ENCODE data around the gene PTPRT. TPM values are rescaled to one million over a fixed set of nuclear protein-coding genes. Genes with fewer than 3 reads are reported as not detected.

The PTPRT gene
- total and polyA plus RNA-seq, 8 donors = 0.23 to 1.8 (median 0.95) TPM

DNA sequence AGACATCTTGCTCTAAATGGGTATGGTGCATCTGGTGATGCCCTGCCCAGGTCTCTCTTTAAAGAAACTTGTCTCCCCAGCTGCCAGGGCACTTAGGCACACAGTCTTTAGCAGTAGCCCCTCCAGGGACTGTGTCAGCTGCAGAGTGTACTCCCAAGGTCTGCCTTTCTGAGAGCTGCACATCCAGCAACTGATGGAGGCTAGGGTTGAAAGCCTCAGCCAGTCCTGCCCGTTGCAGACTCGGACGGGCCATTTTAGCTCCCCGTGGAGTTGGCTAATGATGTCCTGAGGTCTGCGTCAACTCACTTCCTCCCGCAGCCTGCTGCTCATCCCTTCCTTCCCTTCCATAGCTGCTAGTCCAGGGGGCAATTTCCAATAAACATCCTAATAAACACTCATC lies 381.8 kb downstream of the PTPRT start:
- intact Hi-C loops (cut with DNase I) = no loop called here
- ATAC-seq (no peak), DNase-seq (no peak), FAIRE-seq (no peak)
- Histone ChIP-seq H3K9me3 (no peaks in the 10 kb centered on the region), H3K4me1 (no peaks in the 10 kb centered on the region), H3K27me3 (no peaks in the 10 kb centered on the region), H3K4me3 (no peak overlapping the region), H3K27ac (no peak overlapping the region), H3K36me3 (no peaks in the 10 kb centered on the region)
- TF ChIP-seq CTCF (IDR thresholded peaks at IDR 0.05) = no peak
- 69 to 78% methylated on average over 6 of the region's 6 CpGs for WGBS, 2 donors

DNA sequence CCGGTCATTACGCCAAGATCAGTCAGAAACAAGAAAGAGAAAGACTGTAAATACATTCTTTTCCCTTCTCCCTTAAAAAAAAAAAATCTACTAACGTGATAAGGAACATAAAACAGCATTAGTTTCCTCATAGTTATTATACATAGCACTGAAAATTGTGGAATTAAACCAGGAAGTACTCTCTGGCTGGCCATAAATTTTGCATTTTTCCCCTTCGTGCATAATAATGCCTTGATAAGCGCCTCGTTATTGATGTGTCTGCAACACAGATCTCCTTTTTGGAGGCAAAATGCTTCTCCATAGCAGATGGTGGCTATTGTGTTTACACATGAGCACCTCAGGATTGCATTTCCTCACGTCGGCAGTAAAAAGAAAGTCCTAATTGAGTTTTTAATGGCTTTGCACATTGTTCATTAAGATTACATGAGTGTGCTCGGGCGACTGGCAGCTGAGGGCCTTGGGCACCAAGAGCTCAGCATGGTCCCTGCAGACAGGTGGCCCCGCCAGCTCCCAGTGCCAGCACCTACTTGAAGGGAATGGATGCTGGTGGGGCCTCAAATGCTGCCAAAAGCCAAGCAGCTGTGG lies 394.5 kb downstream of the PTPRT start:
- 61 to 65% methylated on average over 11 of the region's 11 CpGs for WGBS, 2 donors
- H3K4me1 ChIP-seq = no peaks in the 10 kb centered on the region

DNA sequence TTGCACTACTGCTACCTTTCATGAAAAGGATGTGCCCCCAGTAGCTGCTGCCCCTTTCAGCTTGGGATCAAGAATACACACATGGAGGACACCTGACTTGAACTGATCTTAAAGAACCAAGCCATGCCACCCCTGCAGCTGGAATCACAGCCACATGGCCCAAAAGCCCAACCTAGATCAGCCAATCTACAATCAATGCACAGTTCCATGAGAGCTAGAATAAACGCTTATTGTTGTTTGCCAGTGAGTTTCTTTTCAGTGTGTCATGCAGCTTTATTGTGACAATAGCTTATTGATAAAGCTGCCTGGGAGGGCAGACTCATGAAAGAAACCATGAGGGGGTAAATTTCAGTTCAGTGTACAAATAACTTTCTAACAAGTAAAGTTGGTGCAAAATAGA lies 397.7 kb downstream of the PTPRT start:
- H3K4me1 ChIP-seq = no peaks in the 10 kb centered on the region
- intact Hi-C loops (cut with DNase I) = no loop called here
- TF ChIP-seq CTCF (IDR thresholded peaks at IDR 0.05) = no peak
- H3K27ac ChIP-seq = no peak overlapping the region
- H3K36me3 ChIP-seq = no peaks in the 10 kb centered on the region
- H3K4me3 ChIP-seq = no peak overlapping the region
- 55 to 63% methylated on average over 1 of the region's 1 CpG for WGBS, 2 donors
- H3K9me3 ChIP-seq = no peaks in the 10 kb centered on the region
- ATAC-seq = no peak
- FAIRE-seq = no peak
- no peaks in the 10 kb centered on the region for H3K27me3 ChIP-seq
- no peak for DNase-seq

More for the DNA sequence above, 394.5 kb downstream of the PTPRT start:
- no peaks in the 10 kb centered on the region for H3K9me3 ChIP-seq
- no peak overlapping the region for H3K27ac ChIP-seq
- ATAC-seq = no peak
- no peaks in the 10 kb centered on the region for H3K27me3 ChIP-seq
- DNase-seq = no peak
- intact Hi-C loops (cut with DNase I) = no loop called here
- no peak for TF ChIP-seq CTCF (IDR thresholded peaks at IDR 0.05)
- FAIRE-seq = no peak
- no peaks in the 10 kb centered on the region for H3K36me3 ChIP-seq
- no peak overlapping the region for H3K4me3 ChIP-seq

DNA sequence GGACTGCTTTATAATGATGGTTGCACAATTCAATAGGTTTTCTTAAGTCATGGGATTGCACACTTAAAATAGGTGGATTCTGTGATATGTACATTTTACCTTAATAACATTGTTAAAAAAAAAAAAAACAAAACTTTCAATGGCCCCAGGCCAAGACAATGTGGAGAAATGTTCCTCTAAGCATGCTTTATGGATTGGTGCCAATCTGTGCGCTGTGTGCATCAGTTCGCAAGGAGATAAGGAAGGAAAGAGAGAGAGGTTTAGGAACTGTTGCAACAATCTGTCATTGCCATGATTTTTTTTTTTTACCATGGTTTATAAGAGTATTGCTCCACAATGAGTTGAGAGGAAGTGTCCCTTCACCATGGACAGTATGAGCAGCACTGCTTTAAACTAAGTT lies 399.6 kb downstream of the PTPRT start:
- intact Hi-C loops (cut with DNase I) = no loop called here
- Histone ChIP-seq H3K36me3 (no peaks in the 10 kb centered on the region), H3K4me1 (no peaks in the 10 kb centered on the region), H3K27ac (no peak overlapping the region), H3K27me3 (no peaks in the 10 kb centered on the region), H3K4me3 (no peak overlapping the region), H3K9me3 (no peaks in the 10 kb centered on the region)
- FAIRE-seq (no peak), ATAC-seq (no peak), DNase-seq (no peak)
- WGBS, 2 donors = 9 to 10% methylated on average over 2 of the region's 2 CpGs
- no peak for TF ChIP-seq CTCF (IDR thresholded peaks at IDR 0.05)

GRCh38 chr20:42788707-42789106 lies 401.0 kb downstream of the PTPRT start:
- Histone ChIP-seq H3K36me3 (no peaks in the 10 kb centered on the region), H3K27ac (no peak overlapping the region), H3K27me3 (no peaks in the 10 kb centered on the region), H3K4me3 (no peak overlapping the region), H3K9me3 (no peaks in the 10 kb centered on the region), H3K4me1 (no peaks in the 10 kb centered on the region)
- DNase-seq = no peak
- no peak for FAIRE-seq
- TF ChIP-seq CTCF (IDR thresholded peaks at IDR 0.05) = no peak
- no peak for ATAC-seq
- intact Hi-C loops (cut with DNase I) = no loop called here
- 83 to 85% methylated on average over 5 of the region's 5 CpGs for WGBS, 2 donors

Data from pancreas (tissue), 10 donors.